Parathyroid adenoma (tissue), 2 donors: ENCODE results near the gene JAM3.

ENCODE experiments used
- H2AFZ ChIP-seq: fragments of 300-600 bp; sonication (generic); one replicate; pipeline ENCODE4 v1.7.0; 2017; ENCODE audit warnings: antibody characterized with exemption, mild to moderate bottlenecking
- H3K27ac ChIP-seq: fragments of 300-600 bp; sonication (generic); one replicate; pipeline ENCODE4 v1.7.0; 2017
- H3K27me3 ChIP-seq: fragments of 300-600 bp; sonication (generic); one replicate; pipeline ENCODE4 v1.7.0; 2017; ENCODE audit warnings: low read length; ENCODE audit not compliant: control insufficient read depth, insufficient read depth
- H3K36me3 ChIP-seq: fragments of 300-600 bp; sonication (generic); one replicate; pipeline ENCODE4 v1.7.0; 2017; ENCODE audit warnings: low read length; ENCODE audit not compliant: control insufficient read depth, insufficient read depth
- H3K4me1 ChIP-seq: fragments of 300-600 bp; sonication (generic); one replicate; pipeline ENCODE4 v1.7.0; 2017; ENCODE audit warnings: control low read depth
- H3K4me2 ChIP-seq: fragments of 300-600 bp; sonication (generic); one replicate; pipeline ENCODE4 v1.7.0; 2017; ENCODE audit warnings: low read length
- H3K4me3 ChIP-seq: fragments of 300-600 bp; sonication (generic); one replicate; pipeline ENCODE4 v1.7.0; 2017; ENCODE audit warnings: low read depth, low read length
- H3K79me2 ChIP-seq: fragments of 300-600 bp; sonication (generic); one replicate; pipeline ENCODE4 v1.7.0; 2017; ENCODE audit warnings: control low read depth
- H3K9ac ChIP-seq: fragments of 300-600 bp; sonication (generic); one replicate; pipeline ENCODE4 v1.7.0; 2017; ENCODE audit warnings: mild to moderate bottlenecking
- H3K9me3 ChIP-seq: fragments of 300-600 bp; sonication (generic); one replicate; pipeline ENCODE4 v1.7.0; 2017; ENCODE audit warnings: low read length; ENCODE audit not compliant: control insufficient read depth
- CTCF ChIP-seq: fragments of 300-600 bp; sonication (generic); IDR thresholded peaks from one replicate; pipeline ENCODE4 v1.7.0; 2017; ENCODE audit warnings: antibody characterized with exemption, mild to moderate bottlenecking
- donor health status: primary hyperparathyroidism.

JAM3 gene

GRCh38 chr11:134170177-134170918, 101.5 kb downstream of the JAM3 start:
- H3K9ac ChIP-seq, result no peak overlapping the region
- no peaks in the 10 kb centered on the region for H3K27me3 ChIP-seq
- no peak for TF ChIP-seq CTCF
- no peaks in the 10 kb centered on the region for H3K4me1 ChIP-seq
- H3K79me2 ChIP-seq, result no peaks in the 10 kb centered on the region
- no peak overlapping the region for H3K4me2 ChIP-seq
- no peak overlapping the region for H2AFZ ChIP-seq
- no peaks in the 10 kb centered on the region for H3K36me3 ChIP-seq
- no peak overlapping the region for H3K4me3 ChIP-seq
- H3K9me3 ChIP-seq, result no peaks in the 10 kb centered on the region
- H3K27ac ChIP-seq, result no peak overlapping the region

GRCh38 chr11:134170919-134171281, 102.0 kb downstream of the JAM3 start:
- H3K36me3 ChIP-seq, result no peaks in the 10 kb centered on the region
- H3K79me2 ChIP-seq, result no peaks in the 10 kb centered on the region
- no peak overlapping the region for H3K9ac ChIP-seq
- no peak overlapping the region for H3K27ac ChIP-seq
- no peaks in the 10 kb centered on the region for H3K9me3 ChIP-seq
- H3K4me2 ChIP-seq, result no peak overlapping the region
- no peak overlapping the region for H2AFZ ChIP-seq
- no peaks in the 10 kb centered on the region for H3K27me3 ChIP-seq
- H3K4me1 ChIP-seq, result no peaks in the 10 kb centered on the region
- no peak for TF ChIP-seq CTCF
- no peak overlapping the region for H3K4me3 ChIP-seq

- no peak overlapping the region for H2AFZ ChIP-seq
- H3K4me1 ChIP-seq, result no peaks in the 10 kb centered on the region
- H3K4me2 ChIP-seq, result no peak overlapping the region
- H3K36me3 ChIP-seq, result no peaks in the 10 kb centered on the region
- H3K9me3 ChIP-seq, result no peaks in the 10 kb centered on the region
- no peak overlapping the region for H3K9ac ChIP-seq
- no peak overlapping the region for H3K4me3 ChIP-seq
- H3K27ac ChIP-seq, result no peak overlapping the region
- no peak for TF ChIP-seq CTCF
- H3K27me3 ChIP-seq, result no peaks in the 10 kb centered on the region
- H3K79me2 ChIP-seq, result no peaks in the 10 kb centered on the region
Observed at GRCh38 chr11:134171951-134172350, 103.1 kb downstream of the JAM3 start.

GRCh38 chr11:134173296-134173695, 104.4 kb downstream of the JAM3 start:
- H3K4me3 ChIP-seq, result no peak overlapping the region
- no peaks in the 10 kb centered on the region for H3K9me3 ChIP-seq
- no peak overlapping the region for H3K4me2 ChIP-seq
- no peaks in the 10 kb centered on the region for H3K27me3 ChIP-seq
- no peaks in the 10 kb centered on the region for H3K36me3 ChIP-seq
- H3K9ac ChIP-seq, result no peak overlapping the region
- no peaks in the 10 kb centered on the region for H3K79me2 ChIP-seq
- no peak for TF ChIP-seq CTCF
- H2AFZ ChIP-seq, result no peak overlapping the region
- no peak overlapping the region for H3K27ac ChIP-seq
- H3K4me1 ChIP-seq, result no peaks in the 10 kb centered on the region

GRCh38 chr11:134176284-134176683, 107.4 kb downstream of the JAM3 start:
- no peak overlapping the region for H2AFZ ChIP-seq
- H3K4me3 ChIP-seq, result no peak overlapping the region
- H3K36me3 ChIP-seq, result no peaks in the 10 kb centered on the region
- no peak overlapping the region for H3K27ac ChIP-seq
- H3K27me3 ChIP-seq, result no peaks in the 10 kb centered on the region
- H3K9me3 ChIP-seq, result no peaks in the 10 kb centered on the region
- TF ChIP-seq CTCF, result no peak
- no peaks in the 10 kb centered on the region for H3K79me2 ChIP-seq
- H3K4me1 ChIP-seq, result no peaks in the 10 kb centered on the region
- no peak overlapping the region for H3K9ac ChIP-seq
- H3K4me2 ChIP-seq, result no peak overlapping the region
